ENCODE data around the gene NFYA.

Gene NFYA

GRCh38 chr6:41061196-41061726 is 11.5 kb upstream of the NFYA start:
- no peak overlapping the region for H3K4me3 ChIP-seq (ENCODE audit: low read depth, low read length)
- no peak for TF ChIP-seq CTCF (IDR thresholded peaks at IDR 0.05; ENCODE audit: insufficient read depth, low read depth, low read length, missing control alignments)
- no peak for DNase-seq (ENCODE audit: low read depth)

- no peak for DNase-seq (ENCODE audit: low read depth)
- no peak overlapping the region for H3K4me3 ChIP-seq (ENCODE audit: low read depth, low read length)
- no peak for TF ChIP-seq CTCF (IDR thresholded peaks at IDR 0.05; ENCODE audit: insufficient read depth, low read depth, low read length, missing control alignments)
These were observed 10.7 kb upstream of the NFYA start for GRCh38 chr6:41062056-41062455.

GRCh38 chr6:41063884-41064285 is 8.9 kb upstream of the NFYA start:
- no peak for DNase-seq (ENCODE audit: low read depth)
- no peak overlapping the region for H3K4me3 ChIP-seq (ENCODE audit: low read depth, low read length)
- TF ChIP-seq CTCF (IDR thresholded peaks at IDR 0.05; ENCODE audit: insufficient read depth, low read depth, low read length, missing control alignments): no peak

- no peak overlapping the region for H3K4me3 ChIP-seq (ENCODE audit: low read depth, low read length)
- TF ChIP-seq CTCF (IDR thresholded peaks at IDR 0.05; ENCODE audit: insufficient read depth, low read depth, low read length, missing control alignments): no peak
- DNase-seq (ENCODE audit: low read depth): no peak
These were observed 7.9 kb upstream of the NFYA start for GRCh38 chr6:41064841-41065240.

- H3K4me3 ChIP-seq (ENCODE audit: low read depth, low read length): no peak overlapping the region
- no peak for TF ChIP-seq CTCF (IDR thresholded peaks at IDR 0.05; ENCODE audit: insufficient read depth, low read depth, low read length, missing control alignments)
- DNase-seq (ENCODE audit: low read depth): no peak
These were observed 7.2 kb upstream of the NFYA start for GRCh38 chr6:41065550-41066026.

GRCh38 chr6:41066867-41067304 is 5.9 kb upstream of the NFYA start:
- H3K4me3 ChIP-seq (ENCODE audit: low read depth, low read length): no peak overlapping the region
- TF ChIP-seq CTCF (IDR thresholded peaks at IDR 0.05; ENCODE audit: insufficient read depth, low read depth, low read length, missing control alignments): peak; percentile 76
- peak; percentile 82 for DNase-seq (ENCODE audit: low read depth)

- no peak for TF ChIP-seq CTCF (IDR thresholded peaks at IDR 0.05; ENCODE audit: insufficient read depth, low read depth, low read length, missing control alignments)
- peak; percentile 88 for DNase-seq (ENCODE audit: low read depth)
- peak overlapping the region; percentile 83 for H3K4me3 ChIP-seq (ENCODE audit: low read depth, low read length)
These were observed 1.3 kb upstream of the NFYA start for GRCh38 chr6:41071501-41071922.

Data from GM12865 (cell line).